Stimulated activated CD4-positive, alpha-beta T cell treated with anti-CD3 and anti-CD28 coated beads, Interleukin-12 subunit alpha, Interleukin-12 subunit beta, amount 100 ng/mL, for 4 hours (primary cell): ENCODE results near the gene ACACB.

ENCODE experiments used
- DNase-seq: peaks from one replicate; pipeline ENCODE4 v3.0.0-alpha.2; 2020

ACACB gene

DNA sequence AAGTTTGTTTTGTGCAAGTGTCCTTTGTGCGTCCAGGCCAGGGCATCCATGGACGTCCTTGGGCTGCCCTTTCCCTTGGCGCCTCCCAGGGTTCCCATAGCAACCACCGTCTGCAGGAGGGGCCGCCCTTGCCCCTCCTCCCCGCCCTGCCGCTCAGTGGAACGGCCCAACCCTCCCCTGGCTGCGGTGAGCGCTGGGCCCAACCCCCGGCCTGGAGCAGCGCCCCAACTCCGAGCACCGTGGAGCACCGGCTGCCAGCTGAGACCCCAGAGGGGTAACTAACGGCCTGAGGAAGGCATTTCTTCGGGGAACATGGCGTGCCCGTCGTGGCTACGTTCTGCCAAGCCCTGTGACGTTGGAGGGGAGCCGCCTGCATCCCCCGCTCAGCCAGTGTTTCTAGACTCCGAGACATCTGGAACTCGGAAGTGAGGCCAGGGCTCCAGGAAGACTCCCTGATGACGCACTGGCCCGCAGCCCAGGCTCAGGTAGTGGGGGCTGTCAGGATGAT lies 5.3 kb upstream of the ACACB start:
- peak; percentile 48 for DNase-seq

DNA sequence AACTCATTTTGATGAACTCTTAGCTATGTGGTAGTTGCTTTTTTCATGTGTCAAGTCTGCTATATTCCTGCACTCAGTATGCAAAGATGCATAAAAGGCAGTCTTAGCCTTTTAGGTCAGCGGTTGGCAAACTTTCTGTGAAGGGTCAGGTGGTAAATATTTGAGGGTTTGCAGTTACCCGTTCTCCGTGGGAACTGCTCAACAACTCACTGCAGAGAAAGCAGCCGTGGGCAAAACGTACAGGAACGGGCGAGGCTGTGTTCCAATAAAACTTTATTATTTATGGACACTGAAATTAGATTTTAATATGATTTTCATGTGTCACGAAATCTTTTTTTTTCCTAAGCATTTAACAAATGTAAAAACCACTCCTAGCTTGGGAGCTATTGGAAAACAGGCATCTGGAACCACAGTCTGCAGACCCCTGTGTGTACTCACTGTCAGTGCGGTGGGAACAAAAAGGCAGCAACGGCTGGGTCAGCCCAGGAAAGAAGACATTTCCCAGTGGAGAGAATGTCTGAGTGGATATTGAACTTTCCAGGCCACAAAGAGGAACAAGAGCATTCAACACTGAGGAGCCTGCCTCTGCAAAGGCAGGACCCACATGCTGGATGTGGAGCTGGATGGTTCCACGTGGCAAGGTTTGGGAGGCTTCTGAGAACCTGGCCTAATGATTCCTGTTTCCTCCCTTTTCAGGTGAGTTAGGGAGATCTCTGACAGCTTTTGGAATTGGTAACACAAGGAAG lies 3.5 kb upstream of the ACACB start:
- no peak for DNase-seq

DNA sequence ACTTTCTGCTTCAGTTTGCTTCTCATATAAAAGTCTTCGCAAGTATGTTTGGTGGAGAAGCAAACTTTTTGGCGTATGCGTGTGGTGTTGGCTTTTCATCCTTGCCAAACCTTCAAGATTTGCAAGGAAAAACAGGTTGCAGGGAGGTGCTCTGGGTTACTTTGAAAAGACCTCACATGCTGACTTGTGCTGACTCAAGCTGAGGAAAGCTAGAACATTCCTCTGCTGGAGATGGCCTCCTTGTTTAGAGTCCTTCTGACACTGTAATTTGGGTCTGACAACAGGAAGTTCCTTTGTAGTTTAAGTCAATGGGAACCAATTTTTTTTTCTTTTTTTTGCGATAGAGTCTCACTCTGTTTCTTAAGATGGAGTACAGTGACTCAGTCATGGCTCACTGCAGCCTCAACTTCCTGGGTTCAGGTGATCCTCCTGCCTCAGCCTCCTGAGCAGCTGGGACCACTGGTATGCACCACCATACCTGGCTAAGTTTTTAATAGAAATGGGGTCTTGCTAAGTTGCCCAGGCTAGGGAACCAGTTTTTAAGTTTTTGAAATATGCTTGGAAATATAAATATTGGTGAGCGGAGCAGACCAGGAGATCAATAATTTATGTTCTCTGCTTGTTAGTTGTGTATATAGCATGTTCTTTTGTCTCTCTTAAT lies 2.6 kb upstream of the ACACB start:
- no peak for DNase-seq

DNA sequence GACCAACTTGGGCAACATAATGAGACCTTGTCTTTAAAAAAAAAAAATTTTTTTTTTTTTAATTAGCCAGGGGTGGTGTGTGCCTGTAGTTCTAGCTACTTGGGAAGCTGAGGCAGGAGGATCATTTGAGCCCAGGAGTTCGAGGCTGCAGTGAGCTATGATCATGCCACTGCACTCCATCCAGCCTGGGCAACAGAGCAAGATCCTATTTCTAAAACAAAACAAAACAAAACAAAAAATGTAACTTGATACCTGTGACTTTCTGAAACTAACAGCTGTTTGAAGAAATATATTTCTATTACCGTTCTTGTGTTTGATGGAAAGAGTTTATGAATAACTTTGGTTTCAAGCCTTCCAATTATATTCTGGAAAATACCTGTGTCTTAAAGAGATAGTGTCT lies 1.7 kb upstream of the ACACB start:
- DNase-seq = no peak

DNA sequence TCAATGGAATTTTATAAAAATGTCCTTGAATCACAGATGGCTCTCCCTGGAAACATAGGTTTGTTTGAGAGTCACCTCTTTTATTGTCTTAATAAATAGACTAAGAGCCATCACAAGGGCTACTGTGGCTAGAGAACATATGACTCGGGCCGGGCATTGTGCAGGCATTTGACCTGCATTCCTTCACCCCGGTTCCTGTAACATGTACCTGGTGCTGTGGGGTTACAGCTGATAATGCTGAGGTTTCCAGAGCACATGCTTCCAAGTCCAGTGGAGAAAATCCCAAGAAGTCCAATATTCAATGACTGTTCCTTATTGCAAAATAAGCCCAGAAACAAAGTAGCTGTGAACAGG lies 1.0 kb upstream of the ACACB start:
- DNase-seq = no peak

DNA sequence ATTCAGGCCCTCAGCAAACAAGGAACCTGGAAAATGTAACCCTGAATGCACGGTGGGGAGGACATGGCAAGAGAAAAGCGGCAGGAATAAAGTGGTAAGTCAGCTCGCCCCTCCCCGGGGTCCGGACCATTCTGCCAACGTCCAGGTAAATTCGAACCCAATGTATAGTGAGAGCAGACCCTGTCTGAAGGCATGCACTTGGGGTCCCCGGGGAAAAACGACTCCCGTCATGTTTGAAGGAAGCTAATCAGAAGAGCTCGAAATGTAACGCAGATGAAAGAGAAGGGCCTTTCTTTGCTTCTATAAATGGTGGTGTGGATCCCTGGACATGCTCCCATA lies 193 bp downstream of the ACACB start:
- no peak for DNase-seq

DNA sequence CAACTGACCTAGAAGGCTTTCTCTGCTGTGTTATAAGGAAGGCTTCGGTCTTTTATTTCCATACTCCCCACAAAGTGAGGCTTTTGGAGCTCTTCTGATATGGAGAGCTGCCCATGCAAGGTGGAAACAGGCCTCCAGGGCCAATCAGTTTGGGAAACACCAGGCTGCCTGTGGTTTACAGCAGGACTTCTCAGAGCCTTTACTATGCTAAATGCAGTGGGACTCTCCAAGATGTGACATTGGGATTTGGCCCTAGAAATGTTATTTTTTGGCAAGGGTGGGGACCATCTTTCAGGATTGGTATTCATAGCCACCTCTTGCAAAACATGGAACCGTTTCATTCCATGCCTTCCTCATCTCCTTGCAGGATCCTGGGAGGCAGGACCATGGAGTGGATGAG lies 3.7 kb downstream of the ACACB start:
- DNase-seq = no peak

DNA sequence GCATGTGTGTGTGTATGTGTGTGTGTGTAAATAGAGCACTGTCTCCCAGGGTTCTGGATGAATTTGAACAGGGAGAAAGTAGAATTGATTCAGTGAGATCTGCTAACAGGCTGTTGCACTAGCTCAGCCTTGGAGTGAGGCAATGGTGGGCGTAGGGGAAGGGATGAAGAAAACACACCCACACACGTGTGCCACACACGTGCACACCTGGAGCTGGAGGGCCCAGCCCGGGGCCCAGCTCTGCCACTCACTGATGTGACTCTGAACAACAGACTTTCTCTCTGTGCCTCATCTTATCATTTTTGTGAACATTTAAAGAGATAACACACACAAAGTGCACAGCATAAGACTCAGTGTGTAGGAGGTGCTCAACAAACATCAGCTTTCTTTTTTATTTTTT lies 4.2 kb downstream of the ACACB start:
- DNase-seq = no peak

DNA sequence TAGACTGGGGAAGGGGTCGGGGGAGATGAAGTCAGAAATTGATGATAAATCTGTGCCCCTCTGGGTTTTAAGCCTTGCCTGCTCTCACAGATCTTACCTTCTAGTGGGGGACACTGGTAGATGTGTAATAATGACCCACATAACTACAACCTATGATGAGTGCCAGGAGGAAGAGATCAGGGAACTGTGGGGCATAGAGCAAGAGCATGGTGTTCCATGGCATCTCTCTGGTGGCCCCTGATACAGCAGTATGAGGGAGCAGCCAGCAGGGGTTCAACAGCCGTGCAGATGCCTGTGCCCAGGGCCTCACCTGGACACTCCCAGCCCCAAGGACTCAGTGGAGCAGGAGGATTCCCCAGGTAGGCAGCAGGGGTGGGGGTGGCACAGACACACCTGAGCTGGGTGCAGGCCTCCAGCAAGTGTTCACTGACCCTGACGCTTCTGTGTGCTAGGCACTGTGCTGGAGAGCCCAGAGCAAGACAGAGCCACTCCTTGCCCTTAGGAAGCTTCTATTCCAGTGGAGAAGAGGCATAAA lies 5.0 kb downstream of the ACACB start:
- no peak for DNase-seq

DNA sequence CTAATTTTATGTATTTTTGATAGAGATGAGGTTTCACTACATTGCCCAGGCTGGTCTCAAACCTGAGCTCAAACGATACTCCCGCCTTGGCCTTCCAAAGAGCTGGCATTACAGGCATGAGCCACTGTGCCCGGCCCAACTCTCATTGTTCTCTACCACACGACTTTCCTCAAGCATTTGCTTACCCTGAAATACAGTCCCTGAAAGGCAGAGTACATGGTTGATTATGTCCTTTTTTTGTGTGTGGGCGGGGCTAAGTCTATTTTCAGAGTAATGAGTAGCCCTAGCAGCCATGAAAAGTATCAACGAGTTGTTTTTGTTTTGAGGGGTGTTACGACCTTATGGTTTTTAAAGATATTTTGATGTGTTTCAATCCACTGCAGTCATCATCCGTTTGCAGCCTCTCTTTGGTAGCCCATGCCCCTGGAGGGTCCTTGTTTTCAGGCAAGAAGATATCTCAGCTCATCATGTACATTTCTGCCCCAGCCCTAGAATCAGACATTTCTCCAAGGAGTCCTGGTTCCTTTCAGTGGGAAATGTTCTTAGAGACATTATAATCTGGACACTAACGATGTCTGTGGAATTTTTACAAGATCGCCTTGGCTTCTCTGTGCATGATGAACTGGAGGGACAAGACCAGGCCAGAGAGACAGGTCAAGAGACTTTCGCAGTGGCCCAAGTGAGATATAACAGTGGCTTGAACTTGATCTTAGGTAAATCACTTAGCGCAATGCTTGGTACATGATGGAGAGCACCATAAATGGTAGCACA lies 8.7 kb downstream of the ACACB start:
- no peak for DNase-seq

DNA sequence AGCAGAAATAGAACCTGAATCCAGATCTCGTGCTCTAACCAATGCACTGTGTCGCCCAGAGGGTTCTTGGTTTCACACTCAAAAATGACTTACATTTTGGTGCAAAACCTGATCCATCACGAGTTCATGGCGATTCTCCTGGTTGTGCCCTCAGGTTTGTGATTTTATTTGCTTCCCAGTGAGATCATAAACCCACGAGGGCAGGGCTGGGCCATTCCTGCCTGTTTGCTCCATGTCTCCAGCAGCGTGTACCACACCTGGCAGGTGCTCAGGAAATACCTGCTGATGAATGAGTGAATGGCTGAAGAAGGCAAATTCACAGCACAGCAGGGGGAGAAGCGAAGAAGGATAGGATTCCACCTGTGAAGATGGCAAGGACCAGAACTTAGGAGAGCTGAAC lies 9.4 kb downstream of the ACACB start:
- DNase-seq = no peak

DNA sequence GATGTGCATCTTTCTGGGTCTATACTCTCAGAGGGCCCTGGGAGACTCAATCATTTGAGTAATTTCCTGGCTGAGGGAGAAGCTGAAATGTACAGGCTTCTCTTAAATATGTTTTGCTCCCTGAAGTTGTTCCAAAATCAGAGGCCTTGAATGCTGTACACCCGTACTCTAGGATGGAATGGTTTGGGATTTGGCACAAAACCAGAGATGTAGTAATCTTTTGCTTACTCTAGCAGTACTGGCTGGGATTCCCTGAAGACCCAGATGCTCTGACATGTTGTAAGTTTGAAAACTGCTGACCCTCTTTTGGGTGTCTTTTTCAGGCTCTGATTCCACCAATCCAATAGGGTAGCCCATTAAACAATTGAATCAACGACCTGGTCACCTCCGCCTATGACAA lies 10.4 kb downstream of the ACACB start:
- no peak for DNase-seq

DNA sequence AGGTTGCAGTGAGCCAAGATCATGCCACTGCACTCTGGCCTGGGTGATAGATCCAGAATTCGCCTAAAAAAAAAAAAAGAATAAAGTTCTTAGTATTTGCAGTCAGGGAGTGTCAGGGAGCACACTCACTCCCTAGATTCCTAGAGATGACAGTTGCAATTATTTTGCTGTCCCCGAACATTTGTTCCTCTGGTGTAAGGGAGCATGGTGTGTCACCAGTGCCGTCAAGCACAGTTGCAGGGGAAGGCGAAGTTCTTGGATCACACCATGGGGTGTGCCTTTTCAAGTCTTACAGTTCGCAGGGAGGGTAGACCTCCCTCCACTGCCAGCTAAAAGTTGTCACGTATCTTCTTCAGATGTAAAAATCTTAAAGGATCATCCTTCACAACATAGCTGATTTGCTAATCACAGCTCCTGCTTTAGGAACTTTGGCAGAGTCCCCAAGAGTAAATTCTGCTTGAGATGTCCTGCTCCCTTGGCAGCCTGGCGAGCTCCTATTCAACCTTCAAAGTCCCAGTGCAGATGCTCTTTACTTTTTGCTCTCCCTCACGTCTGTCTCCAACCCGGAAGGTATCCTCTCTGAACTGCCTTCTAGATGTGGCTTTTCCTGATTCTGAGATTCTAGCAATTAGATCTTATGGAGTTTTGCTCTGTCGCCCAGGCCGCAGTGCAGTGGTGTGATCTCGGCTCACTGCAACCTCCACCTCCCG lies 11.3 kb downstream of the ACACB start:
- DNase-seq = no peak

DNA sequence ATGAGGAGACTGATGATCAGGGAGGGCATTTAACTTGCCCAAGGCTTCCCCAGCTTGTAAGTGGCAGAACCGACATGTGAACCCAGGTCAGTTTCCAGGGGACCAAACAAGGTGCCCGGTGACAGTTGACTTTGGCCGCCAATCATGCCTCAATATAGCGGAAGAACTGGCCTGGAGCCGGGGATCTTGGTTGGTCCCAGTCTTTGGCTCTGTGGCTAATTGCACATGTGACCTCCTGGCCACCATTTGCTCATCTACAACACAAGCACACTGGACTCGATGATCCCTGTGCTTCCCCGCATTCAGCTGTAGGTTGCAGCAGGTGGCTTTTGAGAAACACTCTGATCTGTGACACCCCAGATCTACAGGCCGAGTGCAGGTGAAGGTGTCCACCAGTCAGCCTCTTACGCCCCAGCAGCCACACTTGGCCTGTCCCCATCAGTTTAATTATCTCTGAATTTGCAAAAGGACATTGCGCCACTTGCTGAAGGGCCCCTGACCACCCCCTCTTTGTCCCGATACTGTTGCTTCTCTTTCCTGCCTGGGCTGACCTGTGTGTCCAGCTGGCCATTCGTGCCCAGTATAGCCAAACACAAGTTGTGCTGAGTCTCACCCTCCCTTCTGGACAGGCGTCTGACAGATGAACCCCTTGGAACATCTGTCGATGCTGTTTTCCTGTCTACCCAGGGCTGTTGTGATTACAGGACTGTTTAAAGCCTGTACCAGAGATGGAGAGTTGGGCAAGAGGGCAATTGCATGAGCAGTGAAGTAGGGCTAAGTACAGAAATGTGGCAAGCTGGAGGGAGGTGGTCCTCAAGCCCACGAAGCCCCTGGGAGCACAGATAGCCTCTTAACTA lies 14.1 kb downstream of the ACACB start:
- DNase-seq = no peak

DNA sequence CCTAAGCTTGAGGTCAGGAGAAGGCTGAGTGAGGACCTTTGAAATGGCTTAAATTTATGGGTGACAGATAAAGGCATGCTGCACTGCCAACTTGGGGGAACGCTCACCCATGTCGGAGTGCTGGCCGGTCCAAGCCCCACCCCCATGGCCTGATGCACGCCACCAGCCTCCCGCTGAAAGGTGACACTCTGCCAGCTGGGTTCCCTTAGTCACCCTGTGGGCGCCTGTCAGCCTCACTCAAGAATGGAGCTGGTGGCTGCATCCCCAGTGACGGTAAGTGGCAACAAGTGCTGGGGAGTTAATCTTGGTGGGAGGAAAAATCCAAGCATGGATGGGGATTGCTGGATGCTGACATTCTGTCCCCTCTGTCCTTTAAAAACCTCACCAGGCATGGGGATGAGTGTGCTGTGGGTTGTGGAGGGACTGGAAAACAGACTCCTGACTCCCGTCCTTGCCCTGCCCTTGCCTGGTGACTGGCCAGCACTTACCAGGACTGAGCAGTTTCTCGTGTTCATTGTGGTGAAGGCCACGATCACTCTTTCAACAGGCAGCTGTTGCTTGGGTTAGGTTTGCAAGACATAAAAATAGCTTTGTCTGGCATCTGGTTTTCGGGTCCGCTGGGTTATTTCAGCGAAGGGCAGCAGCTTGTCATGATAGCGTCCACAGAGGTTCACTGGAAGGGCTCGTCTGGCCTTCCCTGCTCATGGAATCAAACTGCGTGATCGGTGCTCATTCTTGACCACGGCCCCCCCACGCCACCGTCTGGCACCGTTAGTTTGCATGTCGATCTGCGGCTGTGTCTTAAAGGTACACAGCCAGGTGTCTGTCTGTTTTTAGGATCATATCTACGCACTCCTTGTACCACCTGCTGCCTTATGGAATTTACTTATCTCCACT lies 15.0 kb downstream of the ACACB start:
- DNase-seq = no peak

DNA sequence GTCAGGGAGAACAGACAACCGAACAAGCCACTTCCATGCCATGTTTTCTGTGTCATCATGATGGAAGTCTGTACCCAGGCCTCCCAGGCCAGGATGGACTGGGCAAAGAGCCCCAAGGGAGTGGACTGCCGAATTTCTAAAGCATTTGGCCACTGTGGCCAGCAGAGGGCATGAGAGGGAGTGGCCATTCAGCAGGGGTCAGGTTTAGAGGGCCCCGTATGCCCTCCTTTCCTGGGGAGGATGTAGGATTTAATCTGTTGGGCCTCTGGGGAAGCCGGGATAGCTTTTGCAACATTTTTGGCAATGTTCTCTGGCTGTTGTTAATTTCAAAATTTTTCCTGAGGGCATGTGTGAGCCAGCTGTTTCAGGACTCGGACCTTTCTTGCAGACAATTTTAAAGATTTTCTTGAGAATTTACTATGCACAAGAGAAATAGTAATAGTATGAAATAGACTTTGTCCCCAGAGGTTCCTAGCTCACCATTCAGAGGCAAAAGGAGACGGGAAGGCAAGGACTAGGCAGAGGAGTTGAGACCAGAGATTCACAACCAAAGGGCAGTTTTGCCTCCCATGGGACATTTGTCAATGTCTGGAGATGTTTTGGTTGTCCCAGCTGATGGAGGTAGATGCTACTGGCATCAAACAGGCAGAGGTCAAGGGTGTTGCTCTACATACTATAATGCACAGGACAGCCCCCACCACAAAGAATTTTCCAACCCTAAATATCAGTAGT lies 18.0 kb downstream of the ACACB start:
- DNase-seq = no peak

DNA sequence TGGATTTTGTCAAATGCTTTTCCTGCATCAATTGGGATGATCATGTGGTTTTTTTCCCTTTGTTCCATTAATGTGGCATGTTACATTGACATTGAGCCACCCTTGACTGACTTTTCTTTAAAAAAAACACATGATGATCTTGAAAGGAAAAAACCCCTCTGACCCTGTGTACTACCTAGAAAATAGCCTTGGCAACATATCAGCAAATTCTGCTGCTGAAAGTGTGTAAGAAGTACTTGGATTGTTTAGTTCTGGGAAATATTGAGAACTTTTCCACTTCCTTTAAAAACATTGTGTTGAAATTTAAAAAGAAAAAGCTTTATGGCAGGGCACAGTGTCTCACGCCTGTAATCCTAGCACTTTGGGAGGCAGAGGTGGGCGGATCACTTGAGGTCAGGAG lies 20.7 kb downstream of the ACACB start:
- DNase-seq = no peak

DNA sequence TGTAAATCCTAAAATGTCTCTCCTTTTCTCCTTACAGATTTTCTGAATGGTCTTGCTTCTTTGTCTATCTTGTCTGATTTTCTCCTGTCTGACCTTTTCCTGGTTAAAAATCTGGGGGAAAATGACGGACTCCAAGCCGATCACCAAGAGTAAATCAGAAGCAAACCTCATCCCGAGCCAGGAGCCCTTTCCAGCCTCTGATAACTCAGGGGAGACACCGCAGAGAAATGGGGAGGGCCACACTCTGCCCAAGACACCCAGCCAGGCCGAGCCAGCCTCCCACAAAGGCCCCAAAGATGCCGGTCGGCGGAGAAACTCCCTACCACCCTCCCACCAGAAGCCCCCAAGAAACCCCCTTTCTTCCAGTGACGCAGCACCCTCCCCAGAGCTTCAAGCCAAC lies 23.0 kb downstream of the ACACB start:
- no peak for DNase-seq

DNA sequence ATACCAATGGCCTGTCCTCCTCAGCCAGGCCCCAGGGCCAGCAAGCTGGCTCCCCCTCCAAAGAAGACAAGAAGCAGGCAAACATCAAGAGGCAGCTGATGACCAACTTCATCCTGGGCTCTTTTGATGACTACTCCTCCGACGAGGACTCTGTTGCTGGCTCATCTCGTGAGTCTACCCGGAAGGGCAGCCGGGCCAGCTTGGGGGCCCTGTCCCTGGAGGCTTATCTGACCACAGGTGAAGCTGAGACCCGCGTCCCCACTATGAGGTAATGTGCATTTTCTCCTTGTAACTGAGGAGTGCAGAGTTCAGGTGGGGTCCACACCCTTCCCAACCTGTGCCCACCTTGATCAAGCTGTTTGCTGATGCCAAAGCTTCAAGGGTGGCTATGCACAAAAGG lies 23.4 kb downstream of the ACACB start:
- DNase-seq = no peak

DNA sequence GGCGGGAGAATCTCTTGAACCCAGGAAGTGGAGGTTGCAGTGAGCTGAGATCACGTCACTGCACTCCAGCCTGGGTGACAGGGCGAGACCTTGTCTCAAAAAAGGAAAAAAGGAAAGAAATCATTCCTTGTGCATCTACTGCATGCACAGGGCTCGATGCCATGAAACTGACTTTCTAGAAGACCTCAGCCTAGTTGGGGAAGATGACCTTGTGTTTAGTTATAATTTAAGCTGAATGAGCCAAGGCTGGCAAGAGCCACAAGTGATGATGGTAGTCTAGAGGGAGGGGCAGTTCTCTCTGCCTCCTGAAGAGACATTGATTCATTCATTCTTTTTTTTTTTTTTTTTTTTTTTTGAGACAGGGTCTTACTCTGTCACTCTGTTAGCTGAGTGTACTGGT lies 24.2 kb downstream of the ACACB start:
- DNase-seq = no peak
